ENCODE data around the gene CISD1.

- TF ChIP-seq POLR2AphosphoS5 (IDR thresholded peaks at IDR 0.05; ENCODE audit: borderline replicate concordance, low read depth, low read length) = no peak
- TF ChIP-seq EZH2 (IDR thresholded peaks at IDR 0.05) = no peak
Observed at GRCh38 chr10:58326967-58327381, 58.0 kb downstream of the CISD1 start.
